ENCODE measurements around the gene TMEM62.
"Not testable (repeated sequence)": the region's sequence is repeated elsewhere in the genome, so short reads cannot be mapped to it uniquely, and the experiment has no call there.

TMEM62 gene

GRCh38 chr15:43197773-43198172 is 64.4 kb downstream of the TMEM62 start:
- H3K4me3 ChIP-seq (replicated peaks; ENCODE audit: insufficient read depth, low read length); H3K27ac ChIP-seq (replicated peaks); DNase-seq (ENCODE audit: low read depth in 1 of 2, low spot score in 1 of 2); H3K27me3 ChIP-seq (ENCODE audit: insufficient read depth, poor library complexity, severe bottlenecking): not testable (repeated sequence)
- peak; percentile 32 for TF ChIP-seq SPI1 (IDR thresholded peaks at IDR 0.05; ENCODE audit: borderline replicate concordance, low read depth)

- H3K4me3 ChIP-seq (replicated peaks; ENCODE audit: insufficient read depth, low read length); DNase-seq (ENCODE audit: low read depth in 1 of 2, low spot score in 1 of 2); H3K27me3 ChIP-seq (ENCODE audit: insufficient read depth, poor library complexity, severe bottlenecking); H3K27ac ChIP-seq (replicated peaks): not testable (repeated sequence)
Measured at GRCh38 chr15:43198556-43198955, 65.2 kb downstream of the TMEM62 start.

GRCh38 chr15:43198992-43199391 is 65.6 kb downstream of the TMEM62 start:
- TF ChIP-seq REST (IDR thresholded peaks at IDR 0.05; ENCODE audit: insufficient replicate concordance, low read depth) (no peak), POLR2AphosphoS5 (IDR thresholded peaks at IDR 0.05; ENCODE audit: low read depth) (no peak), CTCF (IDR thresholded peaks at IDR 0.05; ENCODE audit: insufficient read depth, low read length) (no peak), SPI1 (IDR thresholded peaks at IDR 0.05; ENCODE audit: borderline replicate concordance, low read depth) (no peak), GABPA (IDR thresholded peaks at IDR 0.05; ENCODE audit: low read depth) (no peak)
- H3K4me3 ChIP-seq (replicated peaks; ENCODE audit: insufficient read depth, low read length) = no peak overlapping the region
- DNase-seq (ENCODE audit: low read depth in 1 of 2, low spot score in 1 of 2) = no peak
- no peak overlapping the region for H3K27ac ChIP-seq (replicated peaks)
- no peaks in the 10 kb centered on the region for H3K27me3 ChIP-seq (ENCODE audit: insufficient read depth, poor library complexity, severe bottlenecking)

GRCh38 chr15:43199945-43200488 is 66.6 kb downstream of the TMEM62 start:
- DNase-seq (ENCODE audit: low read depth in 1 of 2, low spot score in 1 of 2) = no peak
- Histone ChIP-seq H3K4me3 (replicated peaks; ENCODE audit: insufficient read depth, low read length) (no peak overlapping the region), H3K27me3 (ENCODE audit: insufficient read depth, poor library complexity, severe bottlenecking) (no peaks in the 10 kb centered on the region), H3K27ac (replicated peaks) (no peak overlapping the region)
- TF ChIP-seq SPI1 (IDR thresholded peaks at IDR 0.05; ENCODE audit: borderline replicate concordance, low read depth) (no peak), CTCF (IDR thresholded peaks at IDR 0.05; ENCODE audit: insufficient read depth, low read length) (no peak), POLR2AphosphoS5 (IDR thresholded peaks at IDR 0.05; ENCODE audit: low read depth) (no peak), REST (IDR thresholded peaks at IDR 0.05; ENCODE audit: insufficient replicate concordance, low read depth) (no peak), GABPA (IDR thresholded peaks at IDR 0.05; ENCODE audit: low read depth) (no peak)
